AG09319 (cell line): Measurements from ENCODE around the gene KIAA0930.

ENCODE experiments used
- DNase-seq: peaks from one replicate; pipeline ENCODE4 v3.0.0-alpha.2; 2010; ENCODE audit warnings: low read depth; ENCODE audit errors: extremely low read depth
- TF ChIP-seq, protein P1 (sequence below): IDR thresholded peaks from 2 replicates; pipeline ENCODE4 v1.5.1; 2011; ENCODE audit warnings: low read depth, mild to moderate bottlenecking, inconsistent platforms, low read length, moderate library complexity

Gene KIAA0930

GRCh38 chr22:45179276-45180049 lies 61.2 kb downstream of the KIAA0930 start:
- TF ChIP-seq, protein P1, sequence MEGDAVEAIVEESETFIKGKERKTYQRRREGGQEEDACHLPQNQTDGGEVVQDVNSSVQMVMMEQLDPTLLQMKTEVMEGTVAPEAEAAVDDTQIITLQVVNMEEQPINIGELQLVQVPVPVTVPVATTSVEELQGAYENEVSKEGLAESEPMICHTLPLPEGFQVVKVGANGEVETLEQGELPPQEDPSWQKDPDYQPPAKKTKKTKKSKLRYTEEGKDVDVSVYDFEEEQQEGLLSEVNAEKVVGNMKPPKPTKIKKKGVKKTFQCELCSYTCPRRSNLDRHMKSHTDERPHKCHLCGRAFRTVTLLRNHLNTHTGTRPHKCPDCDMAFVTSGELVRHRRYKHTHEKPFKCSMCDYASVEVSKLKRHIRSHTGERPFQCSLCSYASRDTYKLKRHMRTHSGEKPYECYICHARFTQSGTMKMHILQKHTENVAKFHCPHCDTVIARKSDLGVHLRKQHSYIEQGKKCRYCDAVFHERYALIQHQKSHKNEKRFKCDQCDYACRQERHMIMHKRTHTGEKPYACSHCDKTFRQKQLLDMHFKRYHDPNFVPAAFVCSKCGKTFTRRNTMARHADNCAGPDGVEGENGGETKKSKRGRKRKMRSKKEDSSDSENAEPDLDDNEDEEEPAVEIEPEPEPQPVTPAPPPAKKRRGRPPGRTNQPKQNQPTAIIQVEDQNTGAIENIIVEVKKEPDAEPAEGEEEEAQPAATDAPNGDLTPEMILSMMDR, result no peak
- DNase-seq, result no peak

DNA sequence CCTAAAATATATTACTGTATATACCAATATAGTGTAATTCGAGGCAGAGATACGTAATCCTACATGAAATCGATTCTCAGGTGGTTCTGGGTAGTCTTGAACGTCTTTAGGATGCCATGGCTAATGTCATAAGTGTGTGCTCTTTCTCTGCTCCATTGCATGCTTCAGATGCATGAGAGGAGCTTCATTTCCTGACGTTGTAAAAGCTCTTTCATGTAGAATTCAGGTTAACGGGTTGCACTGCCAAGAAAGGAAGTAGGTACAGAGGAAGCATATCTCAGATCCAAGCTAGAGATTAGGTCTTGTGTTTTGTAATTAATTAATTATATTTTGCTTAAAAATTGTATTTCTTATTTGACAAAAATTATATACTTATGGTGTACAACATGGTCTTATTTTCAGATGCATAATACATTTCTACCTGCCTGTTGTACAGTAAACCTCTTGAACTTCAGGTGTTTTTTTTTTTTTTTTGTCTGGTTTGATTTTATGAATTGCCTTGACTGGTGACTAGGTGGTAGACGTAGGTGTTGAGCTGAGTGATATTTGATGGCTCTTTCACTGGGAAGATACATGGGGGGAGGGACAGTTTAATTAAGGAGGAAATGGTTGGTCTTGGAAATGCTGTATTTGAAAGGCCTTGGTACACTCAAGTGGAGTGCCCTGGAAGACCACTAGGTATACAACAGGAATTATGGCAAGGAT lies 67.7 kb downstream of the KIAA0930 start:
- TF ChIP-seq, protein P1, result no peak
- DNase-seq, result no peak

DNA sequence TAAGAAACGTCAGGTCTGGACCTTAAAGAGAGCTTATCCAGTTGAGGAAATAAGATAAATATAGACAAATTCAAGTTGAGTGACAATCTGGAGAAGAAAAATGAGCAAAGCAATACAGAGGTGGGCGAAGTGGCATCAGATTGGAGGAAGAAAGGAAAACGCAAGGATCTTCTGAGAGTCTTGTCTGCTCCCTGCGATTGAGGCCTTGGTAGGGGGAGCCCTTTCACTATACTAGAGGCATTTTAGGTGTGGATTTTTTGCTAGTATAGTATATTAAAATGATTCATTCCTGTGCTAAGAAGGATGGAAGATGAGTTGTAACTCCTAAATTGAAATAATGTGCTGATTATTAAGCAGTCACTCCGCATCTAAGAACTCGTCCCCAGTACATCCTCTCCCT lies 68.9 kb downstream of the KIAA0930 start:
- no peak for DNase-seq
- TF ChIP-seq, protein P1, result no peak

DNA sequence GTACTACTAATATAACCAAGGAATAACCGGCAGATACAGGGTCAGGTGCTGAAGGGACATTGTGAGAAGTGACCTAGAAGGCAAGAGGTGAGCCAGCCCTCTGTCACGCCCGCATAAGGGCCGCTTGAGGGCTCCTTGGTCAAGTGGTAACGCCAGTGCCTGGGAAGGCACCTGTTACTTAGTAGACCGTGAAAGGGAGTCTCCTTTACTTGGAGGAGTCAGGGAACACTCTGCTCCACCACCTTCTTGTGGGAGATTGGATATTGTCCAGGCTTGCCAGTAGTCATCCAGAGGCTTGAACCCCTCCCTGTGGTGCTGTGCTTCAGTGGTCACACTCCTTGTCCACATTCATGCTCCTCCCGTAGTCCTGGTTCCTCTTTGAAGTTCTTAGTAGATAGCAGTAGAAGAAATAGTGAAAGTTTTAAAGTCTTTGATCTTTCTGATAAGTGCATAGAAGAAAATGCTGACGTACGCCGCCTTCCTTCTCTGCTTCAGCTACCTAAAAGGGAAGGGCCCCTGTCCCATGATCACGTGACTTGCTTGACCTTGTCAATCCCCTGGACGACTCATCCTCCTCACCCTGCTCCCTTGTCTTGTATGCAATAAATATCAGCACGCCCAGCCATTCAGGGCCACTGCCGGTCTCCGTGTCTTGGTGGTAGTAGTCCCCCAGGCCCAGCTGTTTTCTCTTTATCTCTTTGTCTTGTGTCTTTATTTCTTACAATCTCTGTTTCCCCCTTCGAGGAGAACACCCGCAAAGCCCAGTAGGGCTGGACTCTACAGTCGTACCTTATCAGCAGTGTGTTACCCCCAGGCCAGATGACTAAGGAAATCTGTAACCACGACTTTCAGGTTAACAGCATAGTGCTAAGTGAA lies 70.9 kb downstream of the KIAA0930 start:
- DNase-seq, result no peak
- TF ChIP-seq, protein P1, result no peak

DNA sequence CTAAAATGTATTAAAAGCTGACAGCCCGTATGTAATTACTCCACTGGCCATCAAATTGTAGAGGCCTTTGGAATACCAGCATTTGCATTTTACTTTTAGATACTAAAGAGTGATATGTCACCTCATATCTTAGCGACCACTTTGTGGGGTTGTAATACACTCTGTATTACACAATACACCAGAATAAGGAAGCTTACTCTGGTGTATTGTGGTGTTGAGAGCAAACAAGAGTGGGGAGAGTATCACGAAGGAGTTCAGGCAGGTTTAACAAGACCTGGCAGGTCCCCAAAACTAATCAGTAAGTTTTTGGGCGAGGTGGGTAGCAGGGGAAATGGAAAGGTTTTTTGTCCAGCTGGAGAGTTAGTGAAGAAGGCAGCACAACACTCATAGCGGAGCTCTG lies 73.8 kb downstream of the KIAA0930 start:
- DNase-seq, result no peak
- TF ChIP-seq, protein P1, result no peak

- TF ChIP-seq, protein P1, result no peak
- DNase-seq, result no peak
Observed at GRCh38 chr22:45164270-45165088, 76.2 kb downstream of the KIAA0930 start.
